Ishikawa (cell line): ENCODE results near the gene PELO.

Experiments used
- EP300 ChIP-seq: IDR thresholded peaks from 2 replicates; pipeline ENCODE4 v1.6.1; 2012; ENCODE audit warnings: borderline replicate concordance
- FOXM1 ChIP-seq: IDR thresholded peaks from 2 replicates; pipeline ENCODE4 v1.6.1; 2012; ENCODE audit warnings: low read depth, borderline replicate concordance
- RAD21 ChIP-seq: IDR thresholded peaks from 2 replicates; pipeline ENCODE4 v1.6.1; 2012; ENCODE audit warnings: low read depth
- TAF1 ChIP-seq: IDR thresholded peaks from 2 replicates; pipeline ENCODE4 v1.6.1; 2012; ENCODE audit warnings: low read depth, mild to moderate bottlenecking
- TF ChIP-seq, protein P1 (sequence below): IDR thresholded peaks from 2 replicates; pipeline ENCODE4 v1.6.1; 2012

DNA sequence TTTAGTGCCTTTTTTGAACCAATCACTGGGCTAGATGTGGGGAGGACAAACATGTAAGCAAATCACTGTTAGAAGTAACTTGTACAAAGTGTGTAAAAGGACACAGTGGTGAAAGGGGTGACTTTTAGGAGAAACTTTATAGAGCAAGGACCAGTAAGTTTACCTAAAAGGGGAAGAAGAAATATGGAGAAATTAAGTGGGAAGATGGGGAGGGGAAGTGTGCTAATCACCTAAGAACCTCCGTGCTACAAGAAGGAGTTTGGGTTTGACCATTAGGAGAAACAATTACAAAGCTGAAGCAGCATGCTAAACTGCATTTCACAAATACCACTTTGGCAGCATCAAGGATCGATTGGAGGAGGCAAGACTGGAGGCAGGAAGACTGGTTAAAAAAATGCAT lies 17.3 kb downstream of the PELO start:
- TF ChIP-seq EP300 (no peak), FOXM1 (no peak), RAD21 (no peak), TAF1 (no peak)
- TF ChIP-seq, protein P1, sequence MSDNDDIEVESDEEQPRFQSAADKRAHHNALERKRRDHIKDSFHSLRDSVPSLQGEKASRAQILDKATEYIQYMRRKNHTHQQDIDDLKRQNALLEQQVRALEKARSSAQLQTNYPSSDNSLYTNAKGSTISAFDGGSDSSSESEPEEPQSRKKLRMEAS = no peak
